HepG2 (cell line): ENCODE measurements around the gene KRABD2.

Experiments used
- E2F2 ChIP-seq: sonication (generic); formaldehyde crosslinking; IDR thresholded peaks from 2 replicates; pipeline ENCODE4 v1.4.0; 2020; ENCODE audit warnings: missing genetic modification reagents, borderline replicate concordance
- FUBP1 ChIP-seq: sonication (generic); formaldehyde crosslinking; IDR thresholded peaks from 2 replicates; pipeline ENCODE4 v1.5.1; 2020; ENCODE audit warnings: missing genetic modification reagents, mild to moderate bottlenecking, borderline replicate concordance
- MAFK ChIP-seq, 2 experiments: IDR thresholded peaks in 1 of 2; conservative IDR thresholded peaks in 1 of 2; 2 replicates each; pipeline ENCODE4 v1.6.1; 2011; ENCODE audit warnings: improper control_type of control experiment in 2 of 2, low read length in 2 of 2
- MIER3 ChIP-seq: IDR thresholded peaks from 2 replicates; pipeline ENCODE4 v1.6.1; 2016; ENCODE audit warnings: missing compliant biosample characterization, borderline replicate concordance
- NFE2 ChIP-seq: sonication (generic); formaldehyde crosslinking; IDR thresholded peaks from 2 replicates; pipeline ENCODE4 v1.4.0; 2020; ENCODE audit warnings: missing genetic modification reagents
- RERE ChIP-seq: IDR thresholded peaks from 2 replicates; pipeline ENCODE4 v1.6.1; 2016; ENCODE audit warnings: low read depth, missing genetic modification reagents, missing compliant biosample characterization
- SP4 ChIP-seq: sonication (generic); formaldehyde crosslinking; IDR thresholded peaks from 2 replicates; pipeline ENCODE4 v1.8.1; 2023; ENCODE audit warnings: mild to moderate bottlenecking, missing genetic modification reagents
- TCF7L2 ChIP-seq: IDR thresholded peaks from 2 replicates; pipeline ENCODE4 v1.6.1; 2011; ENCODE audit warnings: mild to moderate bottlenecking, low read depth, low read length, moderate library complexity
- WIZ ChIP-seq: sonication (generic); formaldehyde crosslinking; IDR thresholded peaks from 2 replicates; pipeline ENCODE4 v1.5.1; 2020; ENCODE audit warnings: mild to moderate bottlenecking, missing genetic modification reagents
- YEATS4 ChIP-seq: sonication (generic); formaldehyde crosslinking; IDR thresholded peaks from 2 replicates; pipeline ENCODE4 v1.4.0; 2020; ENCODE audit warnings: missing genetic modification reagents, borderline replicate concordance
- ZKSCAN5 ChIP-seq: sonication (generic); formaldehyde crosslinking; IDR thresholded peaks from 2 replicates; pipeline ENCODE4 v1.5.1; 2020; ENCODE audit warnings: mild to moderate bottlenecking, missing genetic modification reagents
- ZNF234 ChIP-seq: sonication (generic); formaldehyde crosslinking; conservative IDR thresholded peaks from 2 replicates; pipeline ENCODE4 v1.5.1; 2020; ENCODE audit warnings: mild to moderate bottlenecking, missing genetic modification reagents
- ZNF329 ChIP-seq: sonication (generic); formaldehyde crosslinking; IDR thresholded peaks from 2 replicates; pipeline ENCODE4 v1.9.0; 2021; ENCODE audit warnings: low read depth, mild to moderate bottlenecking, missing genetic modification reagents
- ZNF563 ChIP-seq: sonication (generic); formaldehyde crosslinking; IDR thresholded peaks from 2 replicates; pipeline ENCODE4 v1.8.0; 2022; ENCODE audit warnings: mild to moderate bottlenecking, moderate library complexity, missing genetic modification reagents
- ZNF670 ChIP-seq: sonication (generic); formaldehyde crosslinking; IDR thresholded peaks from 2 replicates; pipeline ENCODE4 v1.8.0; 2022; ENCODE audit warnings: mild to moderate bottlenecking, missing genetic modification reagents, borderline replicate concordance
- ZNF792 ChIP-seq: IDR thresholded peaks from 2 replicates; pipeline ENCODE4 v1.6.1; 2016

The KRABD2 gene

GRCh38 chr17:8420041-8420934 is 43.8 kb upstream of the KRABD2 start (continued):
- TF ChIP-seq RERE (CRISPR knock-in tag) (peak; percentile 81; the same call in 1 of the 2 replicates), NFE2 (CRISPR knock-in tag) (no peak), MIER3 (CRISPR knock-in tag) (peak; percentile 89; the same call in 1 of the 2 replicates), FUBP1 (CRISPR knock-in tag) (no peak), ZNF329 (CRISPR knock-in tag) (no peak), E2F2 (CRISPR knock-in tag) (no peak), ZNF563 (CRISPR knock-in tag) (peak; percentile 97), WIZ (CRISPR knock-in tag) (no peak), ZNF792 (peak; percentile 99), ZNF670 (CRISPR knock-in tag) (peak; percentile 89), TCF7L2 (no peak), MAFK (conservative IDR thresholded peaks at IDR 0.05 in 1 of 2, IDR thresholded peaks at IDR 0.05 in 1 of 2; ENCODE audit: low read length in 2 of 2) (0 out of 4 replicates have a peak, but pooled peaks of 1 of the 2 experiments have one; percentile 4), ZKSCAN5 (no peak), YEATS4 (peak; percentile 59; the same call in 1 of the 2 replicates), ZNF234 (CRISPR knock-in tag) (no peak), SP4 (CRISPR knock-in tag) (no peak)
